ENCODE results near the gene RFX3. TPM values are rescaled to one million over a fixed set of nuclear protein-coding genes. Genes with fewer than 3 reads are reported as not detected.

The RFX3 gene
- total and polyA plus RNA-seq, 2 donors from 2014 or later: 1.6 to 17.8 TPM

GRCh38 chr9:3181049-3181953 is 344.5 kb downstream of the RFX3 start:
- Histone ChIP-seq H3K9me3 (ENCODE audit: control insufficient read depth in 2 of 3, insufficient read depth in 1 of 3, low read length in 3 of 3) (no peaks in the 10 kb centered on the region), H3K36me3 (ENCODE audit: control insufficient read depth in 2 of 3, insufficient read depth in 3 of 3, low read length in 3 of 3) (no peaks in the 10 kb centered on the region), H3K4me1 (ENCODE audit: control insufficient read depth in 2 of 3, insufficient read depth in 2 of 3, low read depth in 1 of 3, low read length in 3 of 3) (peaks cover 0 to 4% (median 0%) of the 10 kb centered on the region in 3 donors), H3K27me3 (ENCODE audit: control insufficient read depth, insufficient read depth, low read length) (peaks cover 2% of the 10 kb centered on the region), H3K9ac (ENCODE audit: low read length in 3 of 3) (no peak overlapping the region), H3K4me3 (ENCODE audit: low read length in 3 of 3) (peak overlapping the region in 1 of 3 donors; percentile 28), H3K27ac (ENCODE audit: low read depth in 2 of 2, low read length in 2 of 2) (no peak overlapping the region)
- DNase-seq: peak; percentile 71 to 85 (median 80)
- peak; percentile 26 for TF ChIP-seq CTCF (IDR thresholded peaks at IDR 0.05; ENCODE audit: borderline replicate concordance, extremely low read depth, insufficient read depth)
- no peak for FAIRE-seq
- intact Hi-C loops (cut with DNase I): no loop called here

GRCh38 chr9:3180696-3181048 is 345.1 kb downstream of the RFX3 start:
- peaks cover 2% of the 10 kb centered on the region for H3K27me3 ChIP-seq (ENCODE audit: control insufficient read depth, insufficient read depth, low read length)
- intact Hi-C loops (cut with DNase I): no loop called here
- peaks cover 0 to 4% (median 0%) of the 10 kb centered on the region in 3 donors for H3K4me1 ChIP-seq (ENCODE audit: control insufficient read depth in 2 of 3, insufficient read depth in 2 of 3, low read depth in 1 of 3, low read length in 3 of 3)
- DNase-seq: peak in 2 of 5 donors; percentile 46 to 48
- H3K27ac ChIP-seq (ENCODE audit: low read depth in 2 of 2, low read length in 2 of 2): no peak overlapping the region
- no peak overlapping the region for H3K9ac ChIP-seq (ENCODE audit: low read length in 3 of 3)
- no peak for FAIRE-seq
- no peaks in the 10 kb centered on the region for H3K9me3 ChIP-seq (ENCODE audit: control insufficient read depth in 2 of 3, insufficient read depth in 1 of 3, low read length in 3 of 3)
- TF ChIP-seq CTCF (IDR thresholded peaks at IDR 0.05; ENCODE audit: borderline replicate concordance, extremely low read depth, insufficient read depth): no peak
- no peaks in the 10 kb centered on the region for H3K36me3 ChIP-seq (ENCODE audit: control insufficient read depth in 2 of 3, insufficient read depth in 3 of 3, low read length in 3 of 3)
- no peak overlapping the region for H3K4me3 ChIP-seq (ENCODE audit: low read length in 3 of 3)

GRCh38 chr9:3179711-3180110 is 346.1 kb downstream of the RFX3 start:
- FAIRE-seq: no peak
- Histone ChIP-seq H3K27ac (ENCODE audit: low read depth in 2 of 2, low read length in 2 of 2) (no peak overlapping the region), H3K4me3 (ENCODE audit: low read length in 3 of 3) (no peak overlapping the region), H3K9ac (ENCODE audit: low read length in 3 of 3) (no peak overlapping the region), H3K36me3 (ENCODE audit: control insufficient read depth in 2 of 3, insufficient read depth in 3 of 3, low read length in 3 of 3) (no peaks in the 10 kb centered on the region), H3K4me1 (ENCODE audit: control insufficient read depth in 2 of 3, insufficient read depth in 2 of 3, low read depth in 1 of 3, low read length in 3 of 3) (peaks cover 0 to 4% (median 0%) of the 10 kb centered on the region in 3 donors), H3K9me3 (ENCODE audit: control insufficient read depth in 2 of 3, insufficient read depth in 1 of 3, low read length in 3 of 3) (no peaks in the 10 kb centered on the region), H3K27me3 (ENCODE audit: control insufficient read depth, insufficient read depth, low read length) (peaks cover 2% of the 10 kb centered on the region)
- intact Hi-C loops (cut with DNase I): no loop called here
- TF ChIP-seq CTCF (IDR thresholded peaks at IDR 0.05; ENCODE audit: borderline replicate concordance, extremely low read depth, insufficient read depth): no peak
- no peak for DNase-seq
